Dedifferentiated amniotic fluid mesenchymal stem cell (primary cell): Measurements from ENCODE around the gene ASPG.

Source experiments
- DNase-seq: peaks from one replicate; pipeline ENCODE4 v3.0.0-alpha.2; 2016; ENCODE audit errors: extremely low spot score

ASPG gene

GRCh38 chr14:104093366-104094055 is 8.0 kb downstream of the ASPG start:
- no peak for DNase-seq

- DNase-seq, result no peak
Measured at GRCh38 chr14:104094056-104094708, 8.7 kb downstream of the ASPG start.

DNA sequence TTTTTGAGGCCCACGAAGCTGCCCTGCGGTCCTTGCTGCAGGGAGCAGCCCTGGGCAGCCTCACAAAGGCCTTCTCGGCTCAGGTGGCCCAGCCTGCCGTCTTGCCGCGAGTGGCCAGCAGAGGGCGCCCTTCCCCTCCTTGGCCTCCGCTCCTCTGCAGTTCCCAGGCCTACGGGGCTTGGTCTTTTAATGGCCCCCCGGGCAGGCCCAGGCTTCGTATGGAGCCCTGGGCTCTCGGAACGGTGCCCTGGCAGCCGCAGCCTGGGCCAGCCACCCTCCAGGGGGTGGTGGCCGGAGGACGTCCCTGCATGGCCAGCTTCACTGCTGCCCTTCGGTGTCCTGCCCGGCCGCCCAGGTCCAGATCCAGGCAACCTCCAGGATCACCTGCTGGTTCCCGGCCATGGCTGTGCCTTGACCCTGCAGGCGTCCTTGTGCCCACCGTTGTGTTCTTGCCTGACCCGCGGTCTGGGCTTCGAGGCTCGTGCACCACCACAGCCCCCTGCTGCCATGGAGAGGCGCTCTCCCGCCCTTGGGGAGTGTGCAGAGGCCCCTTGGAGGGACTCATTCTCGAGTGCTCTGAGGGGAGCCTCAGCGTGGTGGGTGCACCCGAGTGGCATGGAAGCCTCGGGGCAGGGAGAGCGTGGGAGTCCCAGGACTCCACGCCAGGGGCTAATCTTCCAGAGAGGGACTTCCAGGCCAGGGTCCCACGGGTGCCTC is 9.4 kb downstream of the ASPG start:
- no peak for DNase-seq

- no peak for DNase-seq
Measured at GRCh38 chr14:104095426-104096310, 10.2 kb downstream of the ASPG start.

DNA sequence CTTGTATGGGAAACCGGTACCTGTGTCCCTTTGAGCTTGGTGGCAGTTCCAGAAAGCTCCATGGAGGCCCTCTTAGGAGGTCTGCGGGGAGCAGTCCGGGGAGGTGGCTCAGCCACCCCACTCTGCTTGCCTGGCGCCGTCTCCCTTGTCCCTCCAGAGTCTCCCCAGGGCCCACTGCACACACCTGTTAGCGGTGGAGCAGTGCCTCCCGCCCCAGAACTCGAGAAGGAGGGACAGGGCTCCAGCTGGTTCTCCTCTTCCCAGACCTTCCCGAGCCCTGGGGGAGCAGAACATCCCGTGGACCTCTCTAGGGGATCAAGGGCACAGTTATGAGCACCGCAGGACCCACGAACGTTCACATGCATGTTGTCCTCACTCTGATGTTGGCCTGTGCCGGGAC is 10.8 kb downstream of the ASPG start:
- no peak for DNase-seq

DNA sequence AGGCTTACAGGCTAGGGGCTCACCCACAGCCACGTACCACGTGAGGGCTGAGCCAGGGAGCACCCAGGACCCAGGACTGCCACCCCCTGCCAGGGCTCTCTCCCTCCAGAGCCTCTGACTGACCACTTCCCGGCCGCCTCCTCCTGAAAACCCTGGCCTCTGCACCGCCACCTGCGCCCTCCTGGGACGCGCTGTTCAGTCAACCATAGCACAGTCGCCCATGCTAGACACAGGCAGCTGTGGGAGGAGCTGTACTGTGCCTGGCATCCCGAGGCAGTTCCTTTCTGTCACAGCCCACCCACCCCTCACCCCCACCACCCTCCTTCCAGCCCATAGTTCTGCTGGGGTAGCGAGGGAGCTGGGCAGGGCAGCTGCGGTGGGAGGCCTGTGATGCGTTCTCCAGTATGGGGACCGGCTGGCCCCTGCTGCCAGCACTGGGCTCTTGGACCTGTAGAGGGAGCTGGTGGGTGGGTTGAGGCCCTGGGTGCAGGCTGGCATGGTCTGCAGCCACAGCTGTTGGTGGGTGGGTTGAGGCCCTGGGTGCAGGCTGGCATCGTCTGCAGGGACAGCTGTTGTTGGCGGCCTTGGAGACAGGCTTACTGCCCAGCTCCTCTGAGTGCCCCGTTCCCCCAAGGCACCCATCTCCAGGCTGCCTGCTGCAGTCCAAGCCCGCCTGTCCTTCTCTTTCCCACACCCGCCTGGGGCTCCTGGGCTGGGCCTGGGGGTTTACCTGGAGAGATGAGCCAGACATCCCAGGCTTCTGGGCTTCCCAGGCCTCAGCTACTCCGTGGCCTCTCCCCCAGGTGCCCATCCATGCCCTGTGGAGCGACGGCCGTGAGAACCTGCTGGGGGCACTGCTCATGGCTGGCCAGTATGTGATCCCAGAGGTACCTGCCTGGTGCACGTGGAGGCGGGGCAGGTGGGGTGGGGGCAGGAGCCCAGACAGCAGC is 11.5 kb downstream of the ASPG start:
- DNase-seq, result no peak

DNA sequence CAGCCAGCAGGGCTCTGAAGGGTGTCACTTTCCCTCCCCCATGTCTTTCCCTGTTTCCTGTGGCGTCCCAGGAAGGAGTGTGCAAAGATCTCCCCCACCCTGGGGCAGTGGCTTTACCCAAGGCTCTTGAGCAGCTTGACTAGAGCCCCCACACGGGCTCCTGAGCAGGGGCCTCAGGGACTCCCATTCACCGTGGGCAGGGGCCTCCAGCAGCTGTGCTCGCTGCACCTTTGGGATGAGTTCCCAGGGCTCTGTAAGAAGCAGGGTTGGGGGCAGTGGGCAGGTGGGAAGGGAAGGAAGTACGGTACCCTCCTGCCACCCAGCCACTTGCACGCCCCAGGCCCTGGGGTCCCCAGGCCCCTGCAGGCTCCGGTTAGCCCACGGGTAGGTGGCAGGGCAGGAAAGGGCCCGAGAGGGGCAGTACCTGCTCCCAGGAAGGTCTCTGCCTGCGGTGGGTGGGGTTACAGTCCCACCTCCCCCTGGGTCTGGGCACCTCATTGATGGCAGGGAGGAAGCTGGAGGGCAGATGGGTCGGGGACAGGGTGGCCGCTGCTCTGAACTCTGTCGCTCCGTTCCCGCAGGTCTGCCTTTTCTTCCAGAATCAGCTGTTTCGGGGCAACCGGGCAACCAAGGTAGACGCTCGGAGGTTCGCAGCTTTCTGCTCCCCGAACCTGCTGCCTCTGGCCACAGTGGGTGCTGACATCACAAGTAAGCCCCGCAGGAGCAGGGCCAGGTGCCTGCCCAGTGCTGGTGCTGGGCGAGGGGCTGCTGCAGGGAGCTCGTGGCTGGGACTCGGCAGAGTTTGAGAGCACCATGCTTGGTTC is 13.0 kb downstream of the ASPG start:
- DNase-seq, result no peak

- no peak for DNase-seq
Measured at GRCh38 chr14:104099096-104100041, 13.9 kb downstream of the ASPG start.

GRCh38 chr14:104100171-104101085 is 14.9 kb downstream of the ASPG start:
- DNase-seq, result no peak

DNA sequence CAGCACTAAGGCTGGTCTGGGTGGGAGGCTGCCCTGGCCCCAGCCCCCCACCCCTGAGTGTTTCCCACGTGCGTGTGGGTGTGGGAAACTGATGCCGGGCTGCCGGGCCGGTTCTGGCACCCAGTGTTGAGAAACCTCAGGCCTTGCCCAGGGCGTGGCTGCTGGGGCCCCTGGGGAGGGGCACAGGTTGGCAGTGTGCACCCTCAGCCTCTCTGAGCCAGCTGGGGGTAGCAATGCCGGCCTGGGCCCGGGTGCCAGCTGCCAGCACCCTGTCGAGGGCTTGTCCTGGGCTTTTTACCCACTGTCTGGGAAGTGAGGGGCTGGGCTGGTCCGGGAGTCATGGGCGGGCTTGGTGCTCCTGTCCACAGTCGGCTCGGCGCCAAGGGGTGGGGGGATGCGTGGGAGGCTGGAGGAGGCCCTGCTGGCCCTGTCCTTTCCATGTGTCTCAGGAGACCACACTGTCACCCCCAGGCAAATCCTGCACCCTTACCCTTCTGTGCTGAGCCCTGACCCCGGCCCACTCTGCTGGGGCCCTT is 15.7 kb downstream of the ASPG start:
- DNase-seq, result no peak

DNA sequence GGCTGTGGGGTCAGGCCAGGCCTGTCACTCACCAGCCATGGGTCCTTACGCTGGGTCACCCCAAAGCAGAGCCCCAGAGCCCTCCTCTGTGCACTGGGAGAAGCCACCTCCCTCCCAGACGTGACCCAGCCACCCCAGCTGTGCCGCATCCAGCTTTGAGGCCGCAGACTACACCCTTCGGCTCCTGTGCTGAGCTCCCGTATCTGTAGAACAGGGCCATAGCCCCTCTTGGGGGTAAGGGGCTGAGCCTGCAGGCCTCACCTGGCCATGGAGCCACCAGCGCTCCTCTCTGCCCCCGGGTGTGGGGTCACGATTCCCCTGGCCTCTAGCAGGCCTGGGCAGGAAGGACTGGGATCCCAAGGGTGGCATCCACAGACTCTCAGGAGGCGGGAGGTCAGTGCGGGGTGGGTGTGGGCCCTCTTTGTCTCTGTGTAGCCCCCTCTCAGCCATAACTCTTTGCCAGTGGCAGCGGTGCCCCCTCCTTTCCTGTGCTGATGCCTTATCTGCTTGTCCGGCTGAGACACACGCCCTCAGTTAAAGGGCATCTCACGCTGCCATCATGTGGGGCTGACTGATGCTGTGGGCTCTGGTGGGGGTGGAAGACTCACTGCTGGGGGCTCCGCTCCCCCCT is 16.3 kb downstream of the ASPG start:
- DNase-seq, result no peak

- no peak for DNase-seq
Measured at GRCh38 chr14:104102282-104102914, 16.9 kb downstream of the ASPG start.

GRCh38 chr14:104103061-104103445 is 17.6 kb downstream of the ASPG start:
- DNase-seq, result no peak

- no peak for DNase-seq
Measured at GRCh38 chr14:104103446-104104075, 18.1 kb downstream of the ASPG start.

DNA sequence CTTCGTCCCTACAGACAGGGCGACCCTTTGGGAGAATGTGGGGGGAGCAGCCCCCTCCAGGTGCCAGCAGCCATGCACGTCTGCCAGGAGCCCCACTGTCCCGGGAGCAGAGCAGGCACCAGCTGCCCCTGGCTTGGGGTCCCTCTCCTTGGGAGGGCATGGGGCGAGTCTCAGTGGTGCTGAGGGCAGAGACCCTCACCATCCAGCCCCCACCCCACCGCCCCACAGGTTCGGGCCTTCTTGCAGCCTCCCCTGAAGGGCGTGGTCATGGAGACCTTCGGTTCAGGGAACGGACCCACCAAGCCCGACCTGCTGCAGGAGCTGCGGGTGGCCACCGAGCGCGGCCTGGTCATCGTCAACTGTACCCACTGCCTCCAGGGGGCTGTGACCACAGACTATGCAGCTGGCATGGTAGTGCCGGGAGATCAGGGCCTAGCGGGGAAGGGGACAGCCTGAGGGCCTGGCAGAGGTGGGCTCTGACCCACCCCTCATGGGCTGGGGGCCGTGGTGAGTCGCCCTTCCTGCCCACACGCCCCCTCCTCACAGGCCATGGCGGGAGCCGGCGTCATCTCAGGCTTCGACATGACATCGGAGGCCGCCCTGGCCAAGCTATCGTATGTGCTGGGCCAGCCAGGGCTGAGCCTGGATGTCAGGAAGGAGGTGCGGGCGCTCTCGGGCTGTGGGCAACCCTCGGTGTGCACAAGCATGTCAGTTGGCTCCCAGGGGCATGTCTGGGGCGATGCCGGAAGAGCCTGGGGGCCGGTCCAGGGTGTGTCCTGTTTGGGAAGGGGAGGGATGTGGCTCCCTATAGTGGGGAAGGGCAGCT is 18.8 kb downstream of the ASPG start:
- DNase-seq, result no peak
